ENCODE results near the gene CRABP1.

Gene CRABP1

GRCh38 chr15:78347586-78348543 lies 7.7 kb downstream of the CRABP1 start:
- no peak for DNase-seq

GRCh38 chr15:78350058-78350457 lies 9.9 kb downstream of the CRABP1 start:
- no peak for DNase-seq

- DNase-seq, result no peak
Observed at GRCh38 chr15:78351539-78351938, 11.4 kb downstream of the CRABP1 start.

- DNase-seq, result no peak
Observed at GRCh38 chr15:78353093-78353492, 12.9 kb downstream of the CRABP1 start.

GRCh38 chr15:78355177-78355576 lies 15.0 kb downstream of the CRABP1 start:
- no peak for DNase-seq

DNA sequence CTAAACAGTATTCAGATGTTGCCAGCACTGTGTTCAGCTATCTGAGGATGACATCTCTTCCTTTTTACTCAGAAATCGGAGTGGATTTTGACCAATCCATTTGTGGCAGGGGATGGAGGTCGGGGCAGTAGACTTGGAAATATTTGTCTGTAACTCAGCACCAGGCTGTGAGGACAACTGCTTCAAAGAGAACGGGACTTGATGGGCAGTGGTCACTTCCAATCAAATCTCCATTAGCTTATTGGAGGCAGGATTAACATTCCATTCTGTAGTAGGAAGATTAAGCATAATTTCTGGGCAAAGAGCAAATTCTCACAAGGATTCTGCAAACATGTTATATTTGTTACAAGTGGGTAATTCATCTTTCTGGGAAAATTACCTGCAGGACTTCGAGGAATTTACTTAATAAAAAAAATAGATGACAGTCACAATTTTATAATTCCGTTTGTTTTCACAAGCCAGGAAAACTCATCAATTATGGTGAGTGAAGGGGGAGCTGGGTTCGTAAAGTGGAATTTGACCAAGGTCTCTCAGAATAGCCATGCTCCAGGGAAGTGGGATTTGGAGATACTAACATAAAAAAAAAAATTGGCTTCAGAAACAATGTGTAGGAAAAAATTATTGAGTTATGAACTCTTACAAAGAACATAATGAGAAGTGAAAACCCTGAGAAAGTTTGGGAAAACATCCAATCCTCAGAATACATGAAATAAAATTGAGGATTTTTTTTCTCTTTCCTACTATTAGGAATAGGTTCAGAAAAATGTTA lies 18.1 kb downstream of the CRABP1 start:
- DNase-seq, result no peak

DNA sequence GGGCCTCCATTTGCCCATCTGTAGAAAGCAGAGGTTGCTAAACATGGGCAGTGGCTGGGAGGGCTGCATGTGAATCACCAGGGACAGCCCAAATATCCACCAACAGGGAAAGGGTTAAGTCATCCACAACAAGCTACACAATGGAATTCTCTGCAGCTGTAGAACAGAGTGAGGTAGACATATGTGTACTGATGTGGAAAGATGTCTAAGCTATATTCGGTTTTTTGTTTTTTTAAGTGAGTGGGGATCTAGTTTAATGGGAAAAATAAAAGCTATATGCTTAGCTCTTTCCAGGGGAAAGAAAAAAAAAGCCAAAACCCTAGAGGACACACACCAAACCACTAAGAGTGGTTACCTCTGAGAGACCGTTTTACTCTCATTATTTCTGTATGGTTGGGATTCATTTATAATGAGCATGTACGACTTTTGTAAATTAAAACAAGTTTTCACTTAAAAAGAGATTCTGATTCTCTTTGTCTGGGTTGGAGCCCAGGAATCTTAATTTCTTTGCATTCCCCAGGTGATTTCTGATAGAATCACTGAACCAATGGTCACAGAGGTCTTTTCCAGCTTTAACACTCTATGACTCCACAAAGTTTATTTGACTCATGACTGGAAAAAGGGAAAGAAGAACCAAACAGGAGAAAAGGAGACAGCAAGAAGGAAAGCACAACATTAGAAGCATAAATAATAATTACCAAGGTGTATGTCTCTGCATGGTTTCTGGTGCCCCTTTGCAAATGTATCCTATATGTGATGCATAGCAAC lies 19.1 kb downstream of the CRABP1 start:
- DNase-seq, result no peak

GRCh38 chr15:78360367-78360801 lies 20.2 kb downstream of the CRABP1 start:
- DNase-seq, result no peak

DNA sequence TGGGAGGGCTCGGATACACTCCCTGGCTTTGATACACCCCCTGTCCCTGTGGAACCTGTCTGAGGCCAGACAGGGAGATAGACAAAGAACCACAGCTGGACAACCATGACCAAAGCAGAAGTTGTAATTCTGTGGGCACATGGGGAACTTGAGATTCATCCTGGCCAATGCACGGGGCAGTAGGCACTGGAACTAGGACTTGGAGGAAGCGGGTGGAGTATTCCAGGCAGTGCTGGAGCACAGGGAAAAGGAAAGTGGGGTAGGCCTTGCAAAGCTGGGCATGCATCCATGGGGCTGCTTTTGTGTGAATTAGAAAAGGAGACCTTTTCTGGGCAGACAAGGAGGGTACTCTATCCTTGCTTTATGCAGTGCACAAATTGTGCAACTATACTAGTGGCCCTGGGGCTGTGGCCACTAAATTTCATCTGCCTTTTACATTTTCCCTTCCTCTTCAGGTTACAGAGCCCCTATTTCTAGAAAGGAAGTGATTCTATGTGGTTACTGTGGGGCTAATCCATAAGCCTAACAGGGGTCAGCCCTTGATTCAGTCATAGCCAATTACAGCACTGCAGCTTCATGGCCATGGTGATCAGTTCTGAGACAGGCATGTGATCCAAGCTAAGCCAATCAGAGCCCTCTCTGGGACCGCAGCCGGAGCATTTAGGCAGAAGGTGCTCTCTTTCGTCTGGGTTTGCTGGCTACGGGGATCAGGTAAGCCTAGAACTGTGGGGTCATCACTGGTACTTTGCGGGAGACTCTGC lies 21.0 kb downstream of the CRABP1 start:
- DNase-seq, result no peak

- DNase-seq, result no peak
Observed at GRCh38 chr15:78361771-78362506, 21.8 kb downstream of the CRABP1 start.

- no peak for DNase-seq
Observed at GRCh38 chr15:78362716-78363380, 22.7 kb downstream of the CRABP1 start.

- DNase-seq, result no peak
Observed at GRCh38 chr15:78363381-78363734, 23.2 kb downstream of the CRABP1 start.

- no peak for DNase-seq
Observed at GRCh38 chr15:78364233-78364632, 24.1 kb downstream of the CRABP1 start.

DNA sequence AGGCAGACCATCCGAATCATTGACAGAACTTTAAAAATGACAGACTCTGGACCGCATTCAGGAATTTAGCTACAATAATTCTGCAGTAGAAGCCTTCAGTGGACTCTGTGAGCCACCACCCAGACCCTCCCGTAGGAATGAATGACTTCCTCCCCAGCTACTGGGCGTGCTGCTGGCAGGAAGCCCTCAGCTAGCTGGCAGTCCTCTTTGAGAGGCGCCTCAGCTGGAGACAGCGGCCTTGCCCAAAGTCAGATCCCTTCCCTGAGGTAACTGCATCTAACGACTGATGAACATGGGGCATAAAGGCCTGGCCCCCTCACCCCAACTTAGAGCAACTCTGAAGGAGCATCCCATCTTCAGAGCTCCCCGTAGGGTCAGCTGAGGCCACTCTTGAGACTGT lies 25.8 kb downstream of the CRABP1 start:
- no peak for DNase-seq

GRCh38 chr15:78366342-78366741 lies 26.2 kb downstream of the CRABP1 start:
- no peak for DNase-seq

- DNase-seq, result no peak
Observed at GRCh38 chr15:78368651-78369050, 28.5 kb downstream of the CRABP1 start.

DNA sequence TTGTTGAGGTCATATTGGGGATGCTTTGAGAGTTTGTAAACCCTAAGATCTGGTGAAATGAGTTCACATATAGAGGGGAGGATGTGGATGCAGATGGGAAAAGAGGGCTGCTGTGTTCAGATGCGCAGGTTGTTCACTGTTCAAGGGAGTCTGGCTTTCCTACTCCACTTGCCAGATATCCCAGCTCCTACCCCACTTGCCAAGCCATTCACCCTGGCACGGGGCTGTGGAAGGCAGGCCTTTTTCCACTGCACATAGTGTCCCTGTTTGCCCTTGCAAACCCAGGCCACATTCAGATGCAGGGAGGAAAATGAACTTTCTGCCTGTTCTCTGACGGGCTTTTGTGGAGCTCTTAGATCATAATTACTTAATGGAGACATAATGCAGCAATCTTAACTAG lies 29.0 kb downstream of the CRABP1 start:
- DNase-seq, result no peak

- DNase-seq, result no peak
Observed at GRCh38 chr15:78370013-78370412, 29.9 kb downstream of the CRABP1 start.

DNA sequence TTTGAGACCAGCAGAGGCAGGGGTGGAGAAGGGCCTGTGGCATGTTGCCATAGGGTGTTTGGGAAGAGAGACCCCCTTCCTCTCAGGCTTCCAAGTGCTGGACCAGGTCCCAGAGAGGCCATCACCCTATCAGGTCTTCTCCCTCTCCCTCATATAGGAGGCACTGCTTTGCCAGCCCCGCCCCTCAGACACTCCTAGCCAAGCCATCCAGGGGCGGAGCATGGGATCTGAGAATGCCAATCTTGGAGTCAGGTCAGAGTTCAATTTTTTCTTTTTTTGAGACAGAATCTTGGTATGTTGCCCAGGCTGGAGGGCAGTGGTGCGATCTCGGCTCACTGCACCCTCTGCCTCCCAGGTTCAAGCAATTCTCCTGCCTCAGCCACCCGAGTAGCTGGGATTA lies 32.7 kb downstream of the CRABP1 start:
- no peak for DNase-seq

DNA sequence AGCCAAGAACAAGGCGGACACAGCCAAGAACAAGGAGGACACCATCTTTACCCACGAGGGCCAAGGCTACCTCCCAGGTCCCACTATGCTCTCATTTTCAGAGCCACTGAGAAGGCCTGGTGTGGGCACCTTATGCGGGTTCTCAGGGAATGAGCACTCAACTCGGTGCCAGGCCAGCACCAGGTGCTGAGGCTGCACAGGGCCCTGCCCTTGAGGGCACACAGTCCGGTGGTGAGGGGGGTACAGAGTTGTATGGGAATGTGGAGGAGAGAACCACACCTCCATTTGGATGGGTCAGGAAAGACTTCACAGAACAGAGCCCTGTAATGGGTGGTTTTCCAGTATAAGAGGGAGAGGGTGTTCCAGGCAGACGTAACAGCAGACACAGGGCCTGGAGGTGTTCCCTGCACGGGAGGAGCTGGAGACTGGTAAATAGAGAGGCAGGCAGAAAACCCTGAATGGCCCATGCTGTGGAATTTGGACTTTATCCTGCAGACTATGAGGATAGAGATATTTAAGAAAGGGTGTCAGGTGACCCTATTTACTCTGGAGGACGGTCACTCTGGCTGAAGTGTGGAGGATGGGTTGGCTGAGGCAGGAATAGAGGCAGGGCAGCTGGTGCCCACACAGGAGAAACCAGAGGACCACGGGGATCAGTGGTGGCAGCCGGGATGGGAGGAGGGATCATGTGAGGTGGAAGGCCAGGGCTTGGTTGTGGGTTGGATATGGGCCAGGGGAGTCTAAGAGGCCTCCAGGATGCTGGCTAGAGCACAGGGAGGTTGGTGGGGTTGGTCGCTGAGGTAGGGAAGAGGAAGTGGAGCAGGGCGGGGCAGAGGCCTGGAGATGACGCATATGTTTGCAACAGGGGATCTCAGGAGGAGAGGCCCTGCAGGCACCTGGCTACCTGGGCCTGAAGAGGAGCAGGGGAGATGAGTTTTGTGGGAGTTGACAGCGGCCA lies 34.6 kb downstream of the CRABP1 start:
- no peak for DNase-seq
